Smooth muscle cell (in vitro differentiated cells): ENCODE data around the gene PTPRJ. TPM values are rescaled to one million over a fixed set of nuclear protein-coding genes. Genes with fewer than 3 reads are reported as not detected.
A peak's percentile ranks its signal among the peaks of the same experiment; 100 is the strongest.

ENCODE experiments used
- DNase-seq: peaks from one replicate; lab custom pipeline; 2025; ENCODE audit not compliant: unreplicated experiment; lab: John Stamatoyannopoulos, UW
- H2AFZ ChIP-seq: fragments of 200-600 bp; sonication (generic); 2 replicates; pipeline ENCODE4 v1.6.0; 2016; ENCODE audit warnings: antibody characterized with exemption, low read depth, mild to moderate bottlenecking
- H3F3A ChIP-seq: fragments of 200-600 bp; sonication (generic); 2 replicates; pipeline ENCODE4 v1.6.0; 2017; ENCODE audit warnings: antibody characterized with exemption, low read depth
- H3K27ac ChIP-seq: fragments of 200-600 bp; sonication (generic); 2 replicates; pipeline ENCODE4 v1.5.1; 2016; ENCODE audit warnings: low read depth, mild to moderate bottlenecking
- H3K27me3 ChIP-seq: fragments of 200-600 bp; sonication (generic); 2 replicates; pipeline ENCODE4 v1.6.1; 2016; ENCODE audit warnings: low read depth, mild to moderate bottlenecking
- H3K36me3 ChIP-seq: fragments of 200-600 bp; sonication (generic); 2 replicates; pipeline ENCODE4 v1.5.1; 2016; ENCODE audit warnings: low read depth
- H3K4me1 ChIP-seq: fragments of 200-600 bp; sonication (generic); 2 replicates; pipeline ENCODE4 v1.5.1; 2016; ENCODE audit warnings: low read depth
- H3K4me2 ChIP-seq: fragments of 200-600 bp; sonication (generic); 2 replicates; pipeline ENCODE4 v1.6.0; 2016; ENCODE audit warnings: mild to moderate bottlenecking
- H3K4me3 ChIP-seq: fragments of 200-600 bp; sonication (generic); 2 replicates; pipeline ENCODE4 v1.5.1; 2016; ENCODE audit warnings: mild to moderate bottlenecking
- H3K79me2 ChIP-seq: fragments of 200-600 bp; sonication (generic); 2 replicates; pipeline ENCODE4 v1.6.0; 2016; ENCODE audit warnings: low read depth, mild to moderate bottlenecking
- H3K9ac ChIP-seq: fragments of 200-600 bp; sonication (generic); 2 replicates; pipeline ENCODE4 v1.6.0; 2016; ENCODE audit warnings: low read depth
- H3K9me3 ChIP-seq: fragments of 200-600 bp; sonication (generic); replicated peaks from 2 replicates; pipeline ENCODE4 v1.5.1; 2016; ENCODE audit warnings: low read depth
- H4K20me1 ChIP-seq: fragments of 200-600 bp; sonication (generic); 2 replicates; pipeline ENCODE4 v1.6.0; 2016; ENCODE audit warnings: low read depth
- CTCF ChIP-seq: fragments of 200-600 bp; sonication (generic); IDR thresholded peaks from 2 replicates; pipeline ENCODE4 v1.5.1; 2017; ENCODE audit warnings: borderline replicate concordance, mild to moderate bottlenecking, antibody characterized with exemption; ENCODE audit not compliant: insufficient read depth, poor library complexity, severe bottlenecking
- WGBS: methylation state at CpG from one replicate; pipeline ENCODE4 v1.1.7; 2016; ENCODE audit warnings: low lambda C conversion rate; 5-methylcytosine and 5-hydroxymethylcytosine counted together
- polyA plus RNA-seq: library from polyadenylated mRNA; unstranded; fragments of >200 nt; fragmentation: Nextera tagmentation; extraction: Ambion mirVana; gene quantifications from 2 replicates; pipeline ENCODE4 v1.2.1, GENCODE V29; 2016
- total RNA-seq: library from RNA; depleted of rRNA; stranded (reverse); fragments of >200 nt; gene quantifications from 2 replicates; pipeline ENCODE4 v1.2.3, GENCODE V29; 2014

The PTPRJ gene
- total and polyA plus RNA-seq, 2 experiments from 2014 or later: 1.5 to 6.3 TPM

GRCh38 chr11:48063424-48063978 lies 83.1 kb downstream of the PTPRJ start:
- Histone ChIP-seq H3K27me3 (no peaks in the 10 kb centered on the region), H3K9me3 (no peaks in the 10 kb centered on the region), H3K79me2 (no peaks in the 10 kb centered on the region), H3F3A (no peaks in the 10 kb centered on the region), H3K4me1 (peaks cover 15% of the 10 kb centered on the region), H3K36me3 (no peaks in the 10 kb centered on the region), H2AFZ (no peak overlapping the region), H4K20me1 (no peaks in the 10 kb centered on the region), H3K4me3 (no peak overlapping the region), H3K27ac (no peak overlapping the region), H3K9ac (no peak overlapping the region), H3K4me2 (peak overlapping the region; percentile 61)
- no peak for TF ChIP-seq CTCF
- DNase-seq: no peak
- 35% methylated on average over 2 of the region's 2 CpGs for WGBS

- no peak for DNase-seq
- H3K79me2 ChIP-seq: no peaks in the 10 kb centered on the region
- no peak for TF ChIP-seq CTCF
- no peak overlapping the region for H3K4me3 ChIP-seq
- H2AFZ ChIP-seq: no peak overlapping the region
- H3K27me3 ChIP-seq: no peaks in the 10 kb centered on the region
- H3F3A ChIP-seq: no peaks in the 10 kb centered on the region
- peaks cover 15% of the 10 kb centered on the region for H3K4me1 ChIP-seq
- peak overlapping the region; percentile 61 for H3K4me2 ChIP-seq
- 55% methylated on average over 8 of the region's 8 CpGs for WGBS
- H3K36me3 ChIP-seq: no peaks in the 10 kb centered on the region
- H4K20me1 ChIP-seq: no peaks in the 10 kb centered on the region
- H3K9ac ChIP-seq: no peak overlapping the region
- no peaks in the 10 kb centered on the region for H3K9me3 ChIP-seq
- H3K27ac ChIP-seq: no peak overlapping the region
Measured at GRCh38 chr11:48064306-48064705, 83.9 kb downstream of the PTPRJ start.

- no peak overlapping the region for H3K9ac ChIP-seq
- 90% methylated on average over 10 of the region's 10 CpGs for WGBS
- H3K4me1 ChIP-seq: peaks cover 11% of the 10 kb centered on the region
- H3K79me2 ChIP-seq: no peaks in the 10 kb centered on the region
- no peak overlapping the region for H2AFZ ChIP-seq
- H3K27me3 ChIP-seq: no peaks in the 10 kb centered on the region
- no peaks in the 10 kb centered on the region for H3K36me3 ChIP-seq
- no peaks in the 10 kb centered on the region for H3F3A ChIP-seq
- H3K27ac ChIP-seq: no peak overlapping the region
- H4K20me1 ChIP-seq: no peaks in the 10 kb centered on the region
- H3K4me2 ChIP-seq: no peak overlapping the region
- no peaks in the 10 kb centered on the region for H3K9me3 ChIP-seq
- no peak overlapping the region for H3K4me3 ChIP-seq
- no peak for TF ChIP-seq CTCF
- no peak for DNase-seq
Measured at GRCh38 chr11:48066881-48067800, 86.8 kb downstream of the PTPRJ start.
